Naive B cell (primary cell): ENCODE measurements around the gene NAB1. TPM values are rescaled to one million over a fixed set of nuclear protein-coding genes. Genes with fewer than 3 reads are reported as not detected.

ENCODE experiments used
- polyA plus RNA-seq, 6 donors: library from polyadenylated mRNA; unstranded; fragments of 300-500 nt; fragmentation: Illumina TruSeq; gene quantifications; one replicate each; pipeline ENCODE4 v1.2.3, GENCODE V29; 2021; ENCODE audit warnings: low read depth in 6 of 6

Gene NAB1
- polyA plus RNA-seq, 6 donors from 2014 or later = 2.3 to 5.8 (median 3.0) TPM

Other genes with a start within 250 kb of the NAB1 start
- gene MFSD6, start 240.7 kb upstream of the NAB1 start, polyA plus RNA-seq = 10 to 100 TPM in 4 of 6 donors, 1 to 10 TPM in 2; 2.0 to 16.7 (median 12.0) TPM
- 10 to 100 TPM in 1 of 6 donors, 1 to 10 TPM in 5; 7.1 to 18.5 (median 9.4) TPM for gene NEMP2, start 114.4 kb upstream of the NAB1 start, polyA plus RNA-seq
- gene GLS, start 231.7 kb downstream of the NAB1 start, polyA plus RNA-seq = 10 to 100 TPM; 15.6 to 48.3 (median 40.0) TPM